Caco-2 (cell line): ENCODE results near the gene UROS. TPM values are rescaled to one million over a fixed set of nuclear protein-coding genes. Genes with fewer than 3 reads are reported as not detected.

Source experiments
- BruUV-seq: library from RNA; stranded (reverse); fragments of 400-500 nt; replicated peaks from 2 replicates; lab custom pipeline; 2021; lab: Mats Ljungman, UMichigan
- CTCF ChIA-PET: fragments of 300-600 bp; sonication (Branson Sonifier 250); formaldehyde crosslinking; loops from one replicate; lab custom pipeline; 2022; ENCODE audit warnings: antibody characterized with exemption; lab: Charles Lee
- POLR2A ChIA-PET: fragments of 300-600 bp; sonication (Branson Sonifier 250); formaldehyde crosslinking; loops from one replicate; lab custom pipeline; 2022; ENCODE audit warnings: antibody characterized with exemption; lab: Charles Lee
- DNase-seq, 2 experiments: peaks; one replicate each; pipeline versions ENCODE4 v3.0.0 to v3.0.0-alpha.2; 2020 to 2022
- H3K27me3 ChIP-seq: replicated peaks from 2 replicates; pipeline ENCODE4 v1.6.0; 2011; ENCODE audit warnings: low read length; ENCODE audit not compliant: control insufficient read depth, insufficient read depth
- H3K36me3 ChIP-seq: 2 replicates; pipeline ENCODE4 v1.5.1; 2011; ENCODE audit warnings: low read length; ENCODE audit not compliant: control insufficient read depth, insufficient read depth
- H3K4me1 ChIP-seq: fragments of 250-450 bp; sonication (Bioruptor Pico); 2 replicates; pipeline ENCODE4 v1.5.1; 2020; ENCODE audit warnings: mild to moderate bottlenecking
- H3K4me3 ChIP-seq: 2 replicates; pipeline ENCODE4 v1.5.1; 2011; ENCODE audit warnings: low read depth, mild to moderate bottlenecking, control low read depth, low read length
- H3K9me3 ChIP-seq: fragments of 250-450 bp; sonication (Bioruptor Pico); 2 replicates; pipeline ENCODE4 v1.5.1; 2020; ENCODE audit warnings: mild to moderate bottlenecking, moderate library complexity
- H3K27ac Mint-ChIP-seq: one replicate; pipeline ENCODE4 v1.8.0; 2022; ENCODE audit warnings: mixed read lengths; ENCODE audit not compliant: unreplicated experiment
- H3K27me3 Mint-ChIP-seq: one replicate; pipeline ENCODE4 v1.8.0; 2022; ENCODE audit warnings: mixed read lengths; ENCODE audit not compliant: insufficient read depth, unreplicated experiment
- H3K36me3 Mint-ChIP-seq: one replicate; pipeline ENCODE4 v1.8.0; 2022; ENCODE audit warnings: mild to moderate bottlenecking, mixed read lengths; ENCODE audit not compliant: insufficient read depth, unreplicated experiment
- H3K4me1 Mint-ChIP-seq: one replicate; pipeline ENCODE4 v1.8.0; 2022; ENCODE audit warnings: low read depth, mixed read lengths; ENCODE audit not compliant: unreplicated experiment
- H3K4me3 Mint-ChIP-seq: one replicate; pipeline ENCODE4 v1.8.0; 2022; ENCODE audit warnings: mild to moderate bottlenecking, moderate library complexity, mixed read lengths; ENCODE audit not compliant: unreplicated experiment
- H3K9me3 Mint-ChIP-seq: one replicate; pipeline ENCODE4 v1.8.0; 2022; ENCODE audit warnings: mixed read lengths; ENCODE audit not compliant: unreplicated experiment
- CTCF ChIP-seq, 2 experiments: fragments of 200-600 bp in 1 of 2; IDR thresholded peaks; 1 replicate in 1 of 2; 2 replicates in 1 of 2; pipeline versions ENCODE4 v1.5.1 to v1.8.0; 2011 to 2022; ENCODE audit warnings: antibody characterized with exemption in 1 of 2, control low read depth in 1 of 2, inconsistent platforms in 1 of 2, low read depth in 1 of 2, low read length in 1 of 2, mild to moderate bottlenecking in 1 of 2, moderate library complexity in 1 of 2; ENCODE audit not compliant: insufficient read depth in 1 of 2, severe bottlenecking in 1 of 2, unreplicated experiment in 1 of 2
- intact Hi-C: fragments of 100-400 bp; cut with micrococcal nuclease; formaldehyde crosslinking; loops from one replicate; pipeline ENCODE4 v1.10.0; 2022; ENCODE audit not compliant: unreplicated experiment
- total RNA-seq: library from RNA; stranded (reverse); gene quantifications from 2 replicates; pipeline ENCODE4 v1.2.3, GENCODE V29; 2022

UROS gene
- total RNA-seq, 1 experiment from 2014 or later = 53.4 TPM

GRCh38 chr10:125850766-125851731 is 28.0 kb upstream of the UROS start:
- TF ChIP-seq CTCF (IDR thresholded peaks at IDR 0.05; ENCODE audit: insufficient read depth in 1 of 2, low read depth in 1 of 2, low read length in 1 of 2, severe bottlenecking in 1 of 2, unreplicated experiment in 1 of 2) = no peak
- Mint-ChIP-seq H3K4me1 (no peaks in the 10 kb centered on the region), H3K27ac (no peak overlapping the region), H3K27me3 (no peaks in the 10 kb centered on the region), H3K4me3 (no peak overlapping the region), H3K9me3 (no peaks in the 10 kb centered on the region), H3K36me3 (peaks cover 43% of the 10 kb centered on the region)
- no TSS peak for BruUV-seq
- no peak for DNase-seq
- POLR2A ChIA-PET = no interaction called here
- Histone ChIP-seq H3K4me3 (no peak overlapping the region), H3K27me3 (no peaks in the 10 kb centered on the region), H3K36me3 (no peaks in the 10 kb centered on the region), H3K4me1 (no peaks in the 10 kb centered on the region), H3K9me3 (no peaks in the 10 kb centered on the region)
- CTCF ChIA-PET = no interaction called here
- intact Hi-C loops = no loop called here

GRCh38 chr10:125849448-125849847 is 26.4 kb upstream of the UROS start:
- H3K9me3 ChIP-seq = no peaks in the 10 kb centered on the region
- Mint-ChIP-seq H3K9me3 (no peaks in the 10 kb centered on the region), H3K4me1 (no peaks in the 10 kb centered on the region), H3K27me3 (no peaks in the 10 kb centered on the region), H3K27ac (no peak overlapping the region), H3K4me3 (no peak overlapping the region), H3K36me3 (peaks cover 40% of the 10 kb centered on the region)
- no TSS peak for BruUV-seq
- no peaks in the 10 kb centered on the region for H3K36me3 ChIP-seq
- ChIA-PET CTCF (no interaction called here), POLR2A (no interaction called here)
- no peak for DNase-seq
- H3K27me3 ChIP-seq = no peaks in the 10 kb centered on the region
- no peak for TF ChIP-seq CTCF (IDR thresholded peaks at IDR 0.05; ENCODE audit: insufficient read depth in 1 of 2, low read depth in 1 of 2, low read length in 1 of 2, severe bottlenecking in 1 of 2, unreplicated experiment in 1 of 2)
- H3K4me3 ChIP-seq = no peak overlapping the region
- intact Hi-C loops = no loop called here
- no peaks in the 10 kb centered on the region for H3K4me1 ChIP-seq

GRCh38 chr10:125848857-125849256 is 25.8 kb upstream of the UROS start:
- ChIA-PET CTCF (no interaction called here), POLR2A (no interaction called here)
- Histone ChIP-seq H3K36me3 (no peaks in the 10 kb centered on the region), H3K4me3 (no peak overlapping the region), H3K4me1 (no peaks in the 10 kb centered on the region), H3K27me3 (no peaks in the 10 kb centered on the region), H3K9me3 (no peaks in the 10 kb centered on the region)
- no peaks in the 10 kb centered on the region for H3K9me3 Mint-ChIP-seq
- no peaks in the 10 kb centered on the region for H3K4me1 Mint-ChIP-seq
- H3K4me3 Mint-ChIP-seq = no peak overlapping the region
- no peaks in the 10 kb centered on the region for H3K27me3 Mint-ChIP-seq
- intact Hi-C loops = no loop called here
- no TSS peak for BruUV-seq
- no peak for DNase-seq
- H3K27ac Mint-ChIP-seq = no peak overlapping the region
- H3K36me3 Mint-ChIP-seq = peaks cover 34% of the 10 kb centered on the region
- no peak for TF ChIP-seq CTCF (IDR thresholded peaks at IDR 0.05; ENCODE audit: insufficient read depth in 1 of 2, low read depth in 1 of 2, low read length in 1 of 2, severe bottlenecking in 1 of 2, unreplicated experiment in 1 of 2)
